H1 (cell line): Measurements from ENCODE around the gene SP8. TPM values are rescaled to one million over a fixed set of nuclear protein-coding genes. Genes with fewer than 3 reads are reported as not detected.

Experiments used
- CTBP2 ChIP-seq: IDR thresholded peaks from 2 replicates; pipeline ENCODE4 v1.7.0; 2011; ENCODE audit warnings: borderline replicate concordance, mild to moderate bottlenecking, moderate library complexity, mixed read lengths, low read length; ENCODE audit not compliant: insufficient read depth, insufficient read length
- KDM1A ChIP-seq: fragments of 200-600, 300-600 bp; sonication (generic); IDR thresholded peaks from 2 replicates; pipeline ENCODE4 v1.7.1; 2016; ENCODE audit warnings: mild to moderate bottlenecking, low read length, borderline replicate concordance
- PHF8 ChIP-seq: fragments of 200-600 bp; sonication (generic); conservative IDR thresholded peaks from 2 replicates; pipeline ENCODE4 v1.7.1; 2012; ENCODE audit warnings: low read depth, mild to moderate bottlenecking, inconsistent platforms, low read length, moderate library complexity
- RNF2 ChIP-seq: fragments of 200-900, 300-1000 bp; sonication (generic); IDR thresholded peaks from 2 replicates; pipeline ENCODE4 v1.7.1; 2016; ENCODE audit warnings: borderline replicate concordance, low read depth, mild to moderate bottlenecking, antibody characterized with exemption, low read length; ENCODE audit not compliant: poor library complexity, severe bottlenecking; ENCODE audit errors: missing control alignments
- SAP30 ChIP-seq: fragments of 300-600 bp; sonication (generic); IDR thresholded peaks from 2 replicates; pipeline ENCODE4 v1.7.1; 2012; ENCODE audit warnings: low read length, moderate library complexity, mild to moderate bottlenecking, inconsistent platforms; ENCODE audit not compliant: insufficient read depth, insufficient replicate concordance
- SUZ12 ChIP-seq: fragments of 200-600 bp; sonication (generic); IDR thresholded peaks from 2 replicates; pipeline ENCODE4 v1.6.1; 2012; ENCODE audit warnings: mild to moderate bottlenecking, inconsistent platforms, low read length, moderate library complexity, mixed read lengths
- TAF1 ChIP-seq: IDR thresholded peaks from 2 replicates; pipeline ENCODE4 v1.6.1; 2011; ENCODE audit warnings: mild to moderate bottlenecking, low read depth, low read length
- polyA plus RNA-seq, 7 experiments: library from polyadenylated mRNA; depleted of rRNA in 3 of 7; stranded (reverse) in 5 of 7; unstranded in 2 of 7; fragments of >200 nt in 5 of 7; fragments of 200-250 nt in 2 of 7; gene quantifications; 1 replicate in 5 of 7; 2 replicates in 1 of 7; 4 replicates in 1 of 7; pipeline versions ENCODE4 v1.2.1 to v1.2.3, GENCODE V29; 2011 to 2013; ENCODE audit warnings: missing spikeins in 2 of 7, mixed read lengths in 2 of 7
- total RNA-seq: library from RNA; stranded (reverse); fragmentation: NEBNext Ultra II Directional; extraction: Animal tissue kit (Norgen Biotek cat#: 25700); gene quantifications from 2 replicates; pipeline ENCODE4 v1.2.1, GENCODE V29; 2021
- TF ChIP-seq, protein P1 (sequence below): fragments of 300-600 bp; sonication (generic); IDR thresholded peaks from 2 replicates; pipeline ENCODE4 v1.7.1; 2012; ENCODE audit warnings: low read length, moderate library complexity, mild to moderate bottlenecking, inconsistent platforms; ENCODE audit not compliant: insufficient replicate concordance
- TF ChIP-seq, protein P2 (sequence below): IDR thresholded peaks from 2 replicates; pipeline ENCODE4 v1.6.1; 2012; ENCODE audit warnings: inconsistent platforms

The SP8 gene
- total and polyA plus RNA-seq, 2 of the 8 experiments (the other 6 are each of a cell fraction or from before 2014, with no cell fraction given) = 11.3 to 12.0 TPM

DNA sequence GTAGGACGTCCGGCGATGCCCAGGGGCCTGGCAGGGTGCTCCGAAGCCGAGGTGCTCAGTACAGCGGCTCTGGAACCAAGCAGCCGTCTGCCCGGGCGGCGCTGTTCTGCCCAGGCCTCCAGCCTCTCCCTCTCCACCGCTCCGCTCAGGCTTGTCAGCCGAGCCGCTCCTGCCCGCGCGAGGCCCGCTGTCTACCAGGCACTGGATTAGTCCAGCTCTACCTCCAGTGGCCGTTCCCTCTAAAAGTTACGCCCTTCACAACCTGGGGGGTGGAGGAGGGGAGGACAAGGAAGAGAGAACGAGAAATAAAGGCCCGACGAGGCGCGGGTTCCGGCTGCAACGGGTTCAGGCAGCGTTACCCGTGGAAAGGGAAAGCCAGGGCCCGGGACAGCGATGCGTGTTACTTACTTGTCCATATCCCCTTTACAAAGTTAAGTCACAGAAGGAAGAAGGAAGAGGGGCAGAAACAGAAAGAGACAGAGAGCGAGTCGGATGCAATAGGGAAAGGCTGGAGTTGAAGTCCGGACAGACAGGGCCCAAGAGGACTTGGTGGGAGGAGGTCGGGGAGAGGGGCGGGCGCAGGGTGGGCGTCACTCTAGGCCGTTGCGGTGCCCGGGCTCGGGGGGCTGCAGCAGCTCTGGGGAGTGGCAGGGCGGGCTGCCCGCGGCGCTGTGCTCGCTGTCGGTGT is 2.8 kb downstream of the SP8 start (continued):
- TF ChIP-seq CTBP2 = no peak
- no peak for TF ChIP-seq SAP30
- peak; percentile 27; the same call in 1 of the 2 replicates for TF ChIP-seq PHF8
- no peak; the same call in 1 of the 2 replicates for TF ChIP-seq SUZ12
- TF ChIP-seq KDM1A = no peak
- peak; percentile 11 for TF ChIP-seq RNF2
- TF ChIP-seq TAF1 = 0 out of 2 replicates have a peak, but pooled peaks have one; percentile 38
- TF ChIP-seq, protein P1, sequence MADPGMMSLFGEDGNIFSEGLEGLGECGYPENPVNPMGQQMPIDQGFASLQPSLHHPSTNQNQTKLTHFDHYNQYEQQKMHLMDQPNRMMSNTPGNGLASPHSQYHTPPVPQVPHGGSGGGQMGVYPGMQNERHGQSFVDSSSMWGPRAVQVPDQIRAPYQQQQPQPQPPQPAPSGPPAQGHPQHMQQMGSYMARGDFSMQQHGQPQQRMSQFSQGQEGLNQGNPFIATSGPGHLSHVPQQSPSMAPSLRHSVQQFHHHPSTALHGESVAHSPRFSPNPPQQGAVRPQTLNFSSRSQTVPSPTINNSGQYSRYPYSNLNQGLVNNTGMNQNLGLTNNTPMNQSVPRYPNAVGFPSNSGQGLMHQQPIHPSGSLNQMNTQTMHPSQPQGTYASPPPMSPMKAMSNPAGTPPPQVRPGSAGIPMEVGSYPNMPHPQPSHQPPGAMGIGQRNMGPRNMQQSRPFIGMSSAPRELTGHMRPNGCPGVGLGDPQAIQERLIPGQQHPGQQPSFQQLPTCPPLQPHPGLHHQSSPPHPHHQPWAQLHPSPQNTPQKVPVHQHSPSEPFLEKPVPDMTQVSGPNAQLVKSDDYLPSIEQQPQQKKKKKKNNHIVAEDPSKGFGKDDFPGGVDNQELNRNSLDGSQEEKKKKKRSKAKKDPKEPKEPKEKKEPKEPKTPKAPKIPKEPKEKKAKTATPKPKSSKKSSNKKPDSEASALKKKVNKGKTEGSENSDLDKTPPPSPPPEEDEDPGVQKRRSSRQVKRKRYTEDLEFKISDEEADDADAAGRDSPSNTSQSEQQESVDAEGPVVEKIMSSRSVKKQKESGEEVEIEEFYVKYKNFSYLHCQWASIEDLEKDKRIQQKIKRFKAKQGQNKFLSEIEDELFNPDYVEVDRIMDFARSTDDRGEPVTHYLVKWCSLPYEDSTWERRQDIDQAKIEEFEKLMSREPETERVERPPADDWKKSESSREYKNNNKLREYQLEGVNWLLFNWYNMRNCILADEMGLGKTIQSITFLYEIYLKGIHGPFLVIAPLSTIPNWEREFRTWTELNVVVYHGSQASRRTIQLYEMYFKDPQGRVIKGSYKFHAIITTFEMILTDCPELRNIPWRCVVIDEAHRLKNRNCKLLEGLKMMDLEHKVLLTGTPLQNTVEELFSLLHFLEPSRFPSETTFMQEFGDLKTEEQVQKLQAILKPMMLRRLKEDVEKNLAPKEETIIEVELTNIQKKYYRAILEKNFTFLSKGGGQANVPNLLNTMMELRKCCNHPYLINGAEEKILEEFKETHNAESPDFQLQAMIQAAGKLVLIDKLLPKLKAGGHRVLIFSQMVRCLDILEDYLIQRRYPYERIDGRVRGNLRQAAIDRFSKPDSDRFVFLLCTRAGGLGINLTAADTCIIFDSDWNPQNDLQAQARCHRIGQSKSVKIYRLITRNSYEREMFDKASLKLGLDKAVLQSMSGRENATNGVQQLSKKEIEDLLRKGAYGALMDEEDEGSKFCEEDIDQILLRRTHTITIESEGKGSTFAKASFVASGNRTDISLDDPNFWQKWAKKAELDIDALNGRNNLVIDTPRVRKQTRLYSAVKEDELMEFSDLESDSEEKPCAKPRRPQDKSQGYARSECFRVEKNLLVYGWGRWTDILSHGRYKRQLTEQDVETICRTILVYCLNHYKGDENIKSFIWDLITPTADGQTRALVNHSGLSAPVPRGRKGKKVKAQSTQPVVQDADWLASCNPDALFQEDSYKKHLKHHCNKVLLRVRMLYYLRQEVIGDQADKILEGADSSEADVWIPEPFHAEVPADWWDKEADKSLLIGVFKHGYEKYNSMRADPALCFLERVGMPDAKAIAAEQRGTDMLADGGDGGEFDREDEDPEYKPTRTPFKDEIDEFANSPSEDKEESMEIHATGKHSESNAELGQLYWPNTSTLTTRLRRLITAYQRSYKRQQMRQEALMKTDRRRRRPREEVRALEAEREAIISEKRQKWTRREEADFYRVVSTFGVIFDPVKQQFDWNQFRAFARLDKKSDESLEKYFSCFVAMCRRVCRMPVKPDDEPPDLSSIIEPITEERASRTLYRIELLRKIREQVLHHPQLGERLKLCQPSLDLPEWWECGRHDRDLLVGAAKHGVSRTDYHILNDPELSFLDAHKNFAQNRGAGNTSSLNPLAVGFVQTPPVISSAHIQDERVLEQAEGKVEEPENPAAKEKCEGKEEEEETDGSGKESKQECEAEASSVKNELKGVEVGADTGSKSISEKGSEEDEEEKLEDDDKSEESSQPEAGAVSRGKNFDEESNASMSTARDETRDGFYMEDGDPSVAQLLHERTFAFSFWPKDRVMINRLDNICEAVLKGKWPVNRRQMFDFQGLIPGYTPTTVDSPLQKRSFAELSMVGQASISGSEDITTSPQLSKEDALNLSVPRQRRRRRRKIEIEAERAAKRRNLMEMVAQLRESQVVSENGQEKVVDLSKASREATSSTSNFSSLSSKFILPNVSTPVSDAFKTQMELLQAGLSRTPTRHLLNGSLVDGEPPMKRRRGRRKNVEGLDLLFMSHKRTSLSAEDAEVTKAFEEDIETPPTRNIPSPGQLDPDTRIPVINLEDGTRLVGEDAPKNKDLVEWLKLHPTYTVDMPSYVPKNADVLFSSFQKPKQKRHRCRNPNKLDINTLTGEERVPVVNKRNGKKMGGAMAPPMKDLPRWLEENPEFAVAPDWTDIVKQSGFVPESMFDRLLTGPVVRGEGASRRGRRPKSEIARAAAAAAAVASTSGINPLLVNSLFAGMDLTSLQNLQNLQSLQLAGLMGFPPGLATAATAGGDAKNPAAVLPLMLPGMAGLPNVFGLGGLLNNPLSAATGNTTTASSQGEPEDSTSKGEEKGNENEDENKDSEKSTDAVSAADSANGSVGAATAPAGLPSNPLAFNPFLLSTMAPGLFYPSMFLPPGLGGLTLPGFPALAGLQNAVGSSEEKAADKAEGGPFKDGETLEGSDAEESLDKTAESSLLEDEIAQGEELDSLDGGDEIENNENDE = no peak
- TF ChIP-seq, protein P2, sequence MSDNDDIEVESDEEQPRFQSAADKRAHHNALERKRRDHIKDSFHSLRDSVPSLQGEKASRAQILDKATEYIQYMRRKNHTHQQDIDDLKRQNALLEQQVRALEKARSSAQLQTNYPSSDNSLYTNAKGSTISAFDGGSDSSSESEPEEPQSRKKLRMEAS = no peak
